Measurements from ENCODE around the gene PCBP3. TPM values are rescaled to one million over a fixed set of nuclear protein-coding genes. Genes with fewer than 3 reads are reported as not detected.

PCBP3 gene
- total and polyA plus RNA-seq, 10 of the 15 experiments (the other 5 are each of a cell fraction or from before 2014, with no cell fraction given) = 0.09 to 1.3 (median 0.46) TPM; not detected in 3

DNA sequence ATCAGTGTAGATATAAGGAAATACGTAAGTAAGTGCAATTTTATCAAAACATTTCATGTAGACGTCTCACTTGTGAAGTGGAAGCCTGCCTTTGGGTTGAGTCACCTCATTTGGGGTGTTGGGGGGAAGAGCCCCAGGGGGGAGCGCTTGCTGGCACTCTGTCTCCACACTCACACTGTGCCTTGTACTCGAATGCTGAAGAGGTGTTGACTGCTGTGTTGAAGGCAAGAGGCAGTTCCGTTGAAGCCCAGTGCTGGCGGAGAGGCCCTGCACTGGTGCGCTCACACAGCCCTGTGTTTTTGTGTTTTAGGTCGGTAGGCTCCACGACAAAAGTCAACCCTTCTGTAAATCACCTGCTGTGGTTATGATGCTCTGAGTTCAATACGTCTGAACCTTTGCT is 206.1 kb downstream of the PCBP3 start:
- Histone ChIP-seq H3K9me3 (replicated peaks; ENCODE audit: control insufficient read depth, insufficient read depth, low read length) (no peaks in the 10 kb centered on the region), H4K20me1 (ENCODE audit: control insufficient read depth, insufficient read depth) (no peaks in the 10 kb centered on the region), H3K36me3 (ENCODE audit: control insufficient read depth in 2 of 2, insufficient read depth in 2 of 2, low read length in 1 of 2) (no peaks in the 10 kb centered on the region), H3K79me2 (ENCODE audit: control insufficient read depth, insufficient read depth, low read length) (no peaks in the 10 kb centered on the region), H2AFZ (ENCODE audit: control insufficient read depth, low read depth, low read length) (no peak overlapping the region), H3K4me1 (ENCODE audit: control insufficient read depth, insufficient read depth, low read length) (peaks cover 3% of the 10 kb centered on the region; the same call in 1 of the 2 replicates), H3K4me2 (ENCODE audit: control insufficient read depth, insufficient read depth) (no peak overlapping the region), H3K27ac (ENCODE audit: control insufficient read depth, insufficient read depth) (no peak overlapping the region), H3K9ac (ENCODE audit: control insufficient read depth, insufficient read depth, low read length) (no peak overlapping the region), H3K4me3 (no peak overlapping the region), H3K27me3 (replicated peaks in 1 of 2; ENCODE audit: control insufficient read depth in 2 of 2, insufficient read depth in 2 of 2, low read length in 1 of 2) (no peaks in the 10 kb centered on the region)
- 73% methylated on average over 10 of the region's 10 CpGs for WGBS (ENCODE audit: insufficient coverage, insufficient replicate concordance, low lambda C conversion rate, missing lambda C conversion rate)
- FAIRE-seq (no peak), DNase-seq (ENCODE audit: low read depth, low spot score) (no peak), ATAC-seq (no peak)
- in situ Hi-C loops (cut with MboI) = no loop called here
- POLR2A ChIA-PET = no interaction called here
- CTCF ChIA-PET = no interaction called here
- intact Hi-C loops (cut with micrococcal nuclease; ENCODE audit: unreplicated experiment) = no loop called here
- no TSS peak for BruUV-seq (replicated peaks)
- TF ChIP-seq ZNF217 (IDR thresholded peaks at IDR 0.05) (no peak), TBL1XR1 (IDR thresholded peaks at IDR 0.05; ENCODE audit: low read depth, low read length) (no peak), RB1 (IDR thresholded peaks at IDR 0.05; ENCODE audit: borderline replicate concordance) (no peak)
- TF ChIP-seq, protein P1, sequence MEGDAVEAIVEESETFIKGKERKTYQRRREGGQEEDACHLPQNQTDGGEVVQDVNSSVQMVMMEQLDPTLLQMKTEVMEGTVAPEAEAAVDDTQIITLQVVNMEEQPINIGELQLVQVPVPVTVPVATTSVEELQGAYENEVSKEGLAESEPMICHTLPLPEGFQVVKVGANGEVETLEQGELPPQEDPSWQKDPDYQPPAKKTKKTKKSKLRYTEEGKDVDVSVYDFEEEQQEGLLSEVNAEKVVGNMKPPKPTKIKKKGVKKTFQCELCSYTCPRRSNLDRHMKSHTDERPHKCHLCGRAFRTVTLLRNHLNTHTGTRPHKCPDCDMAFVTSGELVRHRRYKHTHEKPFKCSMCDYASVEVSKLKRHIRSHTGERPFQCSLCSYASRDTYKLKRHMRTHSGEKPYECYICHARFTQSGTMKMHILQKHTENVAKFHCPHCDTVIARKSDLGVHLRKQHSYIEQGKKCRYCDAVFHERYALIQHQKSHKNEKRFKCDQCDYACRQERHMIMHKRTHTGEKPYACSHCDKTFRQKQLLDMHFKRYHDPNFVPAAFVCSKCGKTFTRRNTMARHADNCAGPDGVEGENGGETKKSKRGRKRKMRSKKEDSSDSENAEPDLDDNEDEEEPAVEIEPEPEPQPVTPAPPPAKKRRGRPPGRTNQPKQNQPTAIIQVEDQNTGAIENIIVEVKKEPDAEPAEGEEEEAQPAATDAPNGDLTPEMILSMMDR (IDR thresholded peaks at IDR 0.05 in 2 of 3, conservative IDR thresholded peaks at IDR 0.05 in 1 of 3; ENCODE audit: control insufficient read depth in 2 of 3, extremely low read depth in 1 of 3, insufficient read depth in 1 of 3, low read depth in 3 of 3, low read length in 3 of 3) = no peak
- RAD21 ChIA-PET (ENCODE audit: unreplicated experiment) = no interaction called here
- SMC1A ChIA-PET (ENCODE audit: uncharacterized antibody, unreplicated experiment) = no interaction called here

DNA sequence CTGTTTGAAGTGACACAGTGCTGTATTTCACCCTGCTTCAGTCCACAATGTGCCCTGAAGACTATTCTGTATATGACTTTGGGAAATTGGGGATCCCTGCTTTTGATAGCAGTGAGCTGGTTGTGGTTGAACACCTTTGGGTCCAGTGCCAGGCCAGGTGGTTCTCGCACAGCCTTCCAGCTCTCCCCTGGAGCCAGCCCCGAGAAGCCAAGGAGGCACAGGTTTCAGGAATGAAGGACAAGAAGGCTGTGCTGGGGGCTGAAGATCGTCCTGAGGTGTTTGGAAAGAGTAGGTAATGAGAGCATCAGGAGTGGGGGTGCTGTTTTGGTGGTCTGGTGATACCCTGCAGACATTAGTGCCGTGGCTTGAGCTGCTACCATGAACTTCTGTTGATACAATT is 206.7 kb downstream of the PCBP3 start:
- Histone ChIP-seq H3K27me3 (replicated peaks in 1 of 2; ENCODE audit: control insufficient read depth in 2 of 2, insufficient read depth in 2 of 2, low read length in 1 of 2) (no peaks in the 10 kb centered on the region), H4K20me1 (ENCODE audit: control insufficient read depth, insufficient read depth) (no peaks in the 10 kb centered on the region), H3K4me1 (ENCODE audit: control insufficient read depth, insufficient read depth, low read length) (peaks cover 3% of the 10 kb centered on the region; the same call in 1 of the 2 replicates), H2AFZ (ENCODE audit: control insufficient read depth, low read depth, low read length) (no peak overlapping the region), H3K79me2 (ENCODE audit: control insufficient read depth, insufficient read depth, low read length) (no peaks in the 10 kb centered on the region), H3K9me3 (replicated peaks; ENCODE audit: control insufficient read depth, insufficient read depth, low read length) (no peaks in the 10 kb centered on the region), H3K27ac (ENCODE audit: control insufficient read depth, insufficient read depth) (no peak overlapping the region), H3K4me3 (no peak overlapping the region), H3K4me2 (ENCODE audit: control insufficient read depth, insufficient read depth) (no peak overlapping the region), H3K9ac (ENCODE audit: control insufficient read depth, insufficient read depth, low read length) (no peak overlapping the region), H3K36me3 (ENCODE audit: control insufficient read depth in 2 of 2, insufficient read depth in 2 of 2, low read length in 1 of 2) (no peaks in the 10 kb centered on the region)
- WGBS (ENCODE audit: insufficient coverage, insufficient replicate concordance, low lambda C conversion rate, missing lambda C conversion rate) = 51% methylated on average over 4 of the region's 4 CpGs
- BruUV-seq (replicated peaks) = no TSS peak
- in situ Hi-C loops (cut with MboI) (no loop called here), intact Hi-C loops (cut with micrococcal nuclease; ENCODE audit: unreplicated experiment) (no loop called here)
- FAIRE-seq (no peak), DNase-seq (ENCODE audit: low read depth, low spot score) (no peak), ATAC-seq (no peak)
- SMC1A ChIA-PET (ENCODE audit: uncharacterized antibody, unreplicated experiment) = no interaction called here
- CTCF ChIA-PET = no interaction called here
- POLR2A ChIA-PET = no interaction called here
- TF ChIP-seq POLR2AphosphoS2 (IDR thresholded peaks at IDR 0.05; ENCODE audit: low read depth, low read length) (no peak), SRF (IDR thresholded peaks at IDR 0.05; ENCODE audit: low read depth in 2 of 2, low read length in 2 of 2) (no peak), MYB (IDR thresholded peaks at IDR 0.05; ENCODE audit: borderline replicate concordance, low read depth, low read length) (no peak)
- TF ChIP-seq, protein P2, sequence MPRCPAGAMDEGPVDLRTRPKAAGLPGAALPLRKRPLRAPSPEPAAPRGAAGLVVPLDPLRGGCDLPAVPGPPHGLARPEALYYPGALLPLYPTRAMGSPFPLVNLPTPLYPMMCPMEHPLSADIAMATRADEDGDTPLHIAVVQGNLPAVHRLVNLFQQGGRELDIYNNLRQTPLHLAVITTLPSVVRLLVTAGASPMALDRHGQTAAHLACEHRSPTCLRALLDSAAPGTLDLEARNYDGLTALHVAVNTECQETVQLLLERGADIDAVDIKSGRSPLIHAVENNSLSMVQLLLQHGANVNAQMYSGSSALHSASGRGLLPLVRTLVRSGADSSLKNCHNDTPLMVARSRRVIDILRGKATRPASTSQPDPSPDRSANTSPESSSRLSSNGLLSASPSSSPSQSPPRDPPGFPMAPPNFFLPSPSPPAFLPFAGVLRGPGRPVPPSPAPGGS (IDR thresholded peaks at IDR 0.05; ENCODE audit: borderline replicate concordance, insufficient read depth, low read depth, low read length, poor library complexity, severe bottlenecking) = no peak
- RAD21 ChIA-PET (ENCODE audit: unreplicated experiment) = no interaction called here

Measured in GM12878 (cell line).